HEK293 (cell line): ENCODE measurements around the gene HTT-AS.
"Not testable (repeated sequence)": the region's sequence is repeated elsewhere in the genome, so short reads cannot be mapped to it uniquely, and the experiment has no call there.

Experiments used
- CTCF ChIA-PET: fragments of 350-600 bp; formaldehyde crosslinking; extraction: SDS; loops from one replicate; lab custom pipeline; 2021; ENCODE audit warnings: antibody characterized with exemption; lab: Yijun Ruan, JAX
- POLR2A ChIA-PET: fragments of 300-600 bp; formaldehyde crosslinking; extraction: SDS; loops from one replicate; lab custom pipeline; 2020; ENCODE audit warnings: antibody characterized with exemption, inconsistent platforms; lab: Yijun Ruan, JAX
- H3K27ac ChIP-seq: fragments of 200-500 bp; sonication (Bioruptor generic); 2 replicates; pipeline ENCODE4 v1.5.1; 2014; ENCODE audit warnings: low read depth, low read length, control low read depth, inconsistent platforms; ENCODE audit errors: extremely low read depth
- H3K36me3 ChIP-seq, 2 experiments: fragments of 200-500 bp in 1 of 2; sonication (Bioruptor generic) in 1 of 2; 1 replicate in 1 of 2; 2 replicates in 1 of 2; pipeline ENCODE4 v1.5.1; 2014 to 2017; ENCODE audit warnings: inconsistent platforms in 2 of 2, low read length in 2 of 2; ENCODE audit not compliant: control insufficient read depth in 2 of 2, insufficient read depth in 1 of 2
- H3K4me1 ChIP-seq: fragments of 200-500 bp; sonication (Bioruptor generic); 2 replicates; pipeline ENCODE4 v1.5.1; 2014; ENCODE audit warnings: mild to moderate bottlenecking, low read length, inconsistent platforms; ENCODE audit not compliant: control insufficient read depth, insufficient read depth
- H3K4me3 ChIP-seq: 2 replicates; pipeline ENCODE4 v1.5.1; 2011; ENCODE audit warnings: low read depth, mild to moderate bottlenecking, control low read depth, low read length, moderate library complexity
- H3K9me3 ChIP-seq: fragments of 200-500 bp; sonication (Bioruptor generic); 2 replicates; pipeline ENCODE4 v1.5.1; 2014; ENCODE audit warnings: low read depth, low read length, inconsistent platforms; ENCODE audit not compliant: control insufficient read depth, insufficient read depth
- AEBP2 ChIP-seq: fragments of 450-650 bp; formaldehyde crosslinking; IDR thresholded peaks from 2 replicates; pipeline ENCODE4 v1.5.1; 2016; ENCODE audit warnings: missing biosample characterization, missing genetic modification characterization, borderline replicate concordance
- ATF2 ChIP-seq: fragments of 450-650 bp; formaldehyde crosslinking; IDR thresholded peaks from 2 replicates; pipeline ENCODE4 v1.5.1; 2016; ENCODE audit warnings: missing biosample characterization, missing genetic modification characterization, low read depth
- OSR2 ChIP-seq: fragments of 450-650 bp; formaldehyde crosslinking; IDR thresholded peaks from 2 replicates; pipeline ENCODE4 v1.5.1; 2016; ENCODE audit warnings: missing biosample characterization, missing genetic modification characterization
- PRDM1 ChIP-seq: fragments of 450-650 bp; formaldehyde crosslinking; IDR thresholded peaks from 2 replicates; pipeline ENCODE4; 2016; ENCODE audit warnings: missing biosample characterization, missing genetic modification characterization
- SETDB1 ChIP-seq: IDR thresholded peaks from one replicate; pipeline ENCODE4 v1.6.1; 2017; ENCODE audit warnings: mild to moderate bottlenecking, low read length, moderate library complexity, mixed read lengths; ENCODE audit not compliant: insufficient read length
- TRIM28 ChIP-seq: IDR thresholded peaks from 2 replicates; pipeline ENCODE4 v1.6.1; 2011; ENCODE audit warnings: low read length, control low read depth, borderline replicate concordance
- WT1 ChIP-seq: fragments of 450-650 bp; formaldehyde crosslinking; IDR thresholded peaks from 2 replicates; pipeline ENCODE4 v1.5.1; 2016; ENCODE audit warnings: missing biosample characterization, missing genetic modification characterization
- ZNF112 ChIP-seq: fragments of 450-650 bp; formaldehyde crosslinking; IDR thresholded peaks from 2 replicates; pipeline ENCODE4 v1.5.0; 2017; ENCODE audit warnings: missing biosample characterization, missing genetic modification characterization
- ZNF184 ChIP-seq: fragments of 450-650 bp; IDR thresholded peaks from 2 replicates; pipeline ENCODE4 v1.5.1; 2018; ENCODE audit warnings: missing biosample characterization, mild to moderate bottlenecking, missing genetic modification characterization
- ZNF248 ChIP-seq: fragments of 450-650 bp; formaldehyde crosslinking; IDR thresholded peaks from 2 replicates; pipeline ENCODE4 v1.5.1; 2017; ENCODE audit warnings: missing biosample characterization, missing genetic modification characterization
- ZNF280D ChIP-seq: fragments of 450-650 bp; formaldehyde crosslinking; IDR thresholded peaks from 2 replicates; pipeline ENCODE4 v1.5.1; 2016; ENCODE audit warnings: missing biosample characterization, missing genetic modification characterization
- ZNF335 ChIP-seq: fragments of 450-650 bp; formaldehyde crosslinking; conservative IDR thresholded peaks from 2 replicates; pipeline ENCODE4 v1.5.1; 2016; ENCODE audit warnings: missing biosample characterization, missing genetic modification characterization
- ZNF366 ChIP-seq: fragments of 450-650 bp; formaldehyde crosslinking; conservative IDR thresholded peaks from 2 replicates; pipeline ENCODE4 v1.5.1; 2016; ENCODE audit warnings: missing biosample characterization, missing genetic modification characterization
- ZNF404 ChIP-seq: fragments of 450-650 bp; formaldehyde crosslinking; IDR thresholded peaks from 2 replicates; pipeline ENCODE4 v1.5.1; 2017; ENCODE audit warnings: missing biosample characterization, missing genetic modification characterization
- ZNF549 ChIP-seq: fragments of 450-650 bp; IDR thresholded peaks from 2 replicates; pipeline ENCODE4 v1.5.1; 2018; ENCODE audit warnings: missing biosample characterization, missing genetic modification characterization, mild to moderate bottlenecking, inconsistent platforms, moderate library complexity
- ZNF555 ChIP-seq: fragments of 450-650 bp; formaldehyde crosslinking; conservative IDR thresholded peaks from 2 replicates; pipeline ENCODE4 v1.5.1; 2017; ENCODE audit warnings: missing biosample characterization, mild to moderate bottlenecking, missing genetic modification characterization, inconsistent platforms
- ZNF558 ChIP-seq: fragments of 450-650 bp; formaldehyde crosslinking; IDR thresholded peaks from 2 replicates; pipeline ENCODE4 v1.5.1; 2016; ENCODE audit warnings: missing biosample characterization, missing genetic modification characterization
- ZNF571 ChIP-seq: fragments of 450-650 bp; formaldehyde crosslinking; IDR thresholded peaks from 2 replicates; pipeline ENCODE4 v1.5.0; 2017; ENCODE audit warnings: missing biosample characterization, missing genetic modification characterization
- ZNF610 ChIP-seq: fragments of 450-650 bp; formaldehyde crosslinking; IDR thresholded peaks from 2 replicates; pipeline ENCODE4 v1.5.1; 2016; ENCODE audit warnings: missing biosample characterization, missing genetic modification characterization, borderline replicate concordance
- ZNF664 ChIP-seq: fragments of 450-650 bp; formaldehyde crosslinking; IDR thresholded peaks from 2 replicates; pipeline ENCODE4 v1.5.1; 2016; ENCODE audit warnings: missing biosample characterization, missing genetic modification characterization
- ZNF768 ChIP-seq: fragments of 450-650 bp; formaldehyde crosslinking; IDR thresholded peaks from 2 replicates; pipeline ENCODE4 v1.5.1; 2018; ENCODE audit warnings: missing biosample characterization, mild to moderate bottlenecking, missing genetic modification characterization
- TF ChIP-seq, protein P1 (sequence below): fragments of 450-650 bp; formaldehyde crosslinking; IDR thresholded peaks from 2 replicates; pipeline ENCODE4 v1.5.1; 2016; ENCODE audit warnings: missing biosample characterization, missing genetic modification characterization

Gene HTT-AS

DNA sequence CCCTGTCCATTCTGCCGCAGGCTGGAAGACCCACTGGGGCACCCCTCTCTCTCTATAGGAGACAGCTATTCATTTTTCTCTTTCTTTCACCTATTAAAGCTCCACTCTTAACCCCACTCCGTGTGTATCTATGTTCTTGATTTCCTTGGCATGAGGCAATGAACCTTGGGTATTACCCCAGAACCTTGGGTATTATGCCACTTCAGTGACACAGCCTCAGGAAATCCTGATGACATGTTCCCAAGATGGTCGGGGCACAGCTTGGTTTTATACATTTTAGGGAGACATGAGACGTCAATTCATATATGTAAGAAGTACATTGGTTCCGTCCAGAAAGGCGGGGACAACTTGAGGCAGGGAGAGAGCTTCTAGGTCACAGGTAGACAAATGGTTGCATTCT, 13.4 kb downstream of the HTT-AS start (continued):
- no peak for TF ChIP-seq ATF2 (tag by site-specific recombination)
- no peak for TF ChIP-seq WT1
- no peak for TF ChIP-seq PRDM1 (tag by site-specific recombination)
- TF ChIP-seq, all 188 proteins: peak for 0

- ChIA-PET CTCF (interaction anchor here (0.6 kb wide), 1 partner anchor 13 kb away, joined by 3 read pairs; no protein-coding TSS in a partner anchor), POLR2A (interaction anchor here (0.6 to 1.5 kb wide), 2 partner anchors 12 to 15 kb away, joined by 4 to 6 read pairs; no protein-coding TSS in a partner anchor)
- no peaks in the 10 kb centered on the region for H3K36me3 ChIP-seq
- no peaks in the 10 kb centered on the region for H3K9me3 ChIP-seq
- no peak overlapping the region for H3K4me3 ChIP-seq
- TF ChIP-seq ZNF558 (tag by site-specific recombination) = no peak
- TF ChIP-seq AEBP2 (tag by site-specific recombination) = no peak
- no peak for TF ChIP-seq ZNF335 (tag by site-specific recombination)
- no peak for TF ChIP-seq ZNF112 (tag by site-specific recombination)
- TF ChIP-seq ZNF366 (tag by site-specific recombination) = no peak
- TF ChIP-seq ZNF404 (tag by site-specific recombination) = no peak
- TF ChIP-seq, protein P1, sequence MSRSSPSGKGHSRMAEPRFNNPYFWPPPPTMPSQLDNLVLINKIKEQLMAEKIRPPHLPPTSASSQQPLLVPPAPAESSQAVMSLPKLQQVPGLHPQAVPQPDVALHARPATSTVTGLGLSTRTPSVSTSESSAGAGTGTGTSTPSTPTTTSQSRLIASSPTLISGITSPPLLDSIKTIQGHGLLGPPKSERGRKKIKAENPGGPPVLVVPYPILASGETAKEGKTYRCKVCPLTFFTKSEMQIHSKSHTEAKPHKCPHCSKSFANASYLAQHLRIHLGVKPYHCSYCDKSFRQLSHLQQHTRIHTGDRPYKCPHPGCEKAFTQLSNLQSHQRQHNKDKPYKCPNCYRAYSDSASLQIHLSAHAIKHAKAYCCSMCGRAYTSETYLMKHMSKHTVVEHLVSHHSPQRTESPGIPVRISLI (tag by site-specific recombination) = no peak
- TF ChIP-seq OSR2 (tag by site-specific recombination) = no peak
- TF ChIP-seq ZNF555 (tag by site-specific recombination) = no peak
- no peak for TF ChIP-seq ZNF664
- TF ChIP-seq ZNF184 (tag by site-specific recombination) = no peak
- no peak for TF ChIP-seq ZNF768
- no peaks in the 10 kb centered on the region for H3K4me1 ChIP-seq
- H3K27ac ChIP-seq = no peak overlapping the region
Measured at GRCh38 chr4:3059943-3060342, 14.4 kb downstream of the HTT-AS start.

DNA sequence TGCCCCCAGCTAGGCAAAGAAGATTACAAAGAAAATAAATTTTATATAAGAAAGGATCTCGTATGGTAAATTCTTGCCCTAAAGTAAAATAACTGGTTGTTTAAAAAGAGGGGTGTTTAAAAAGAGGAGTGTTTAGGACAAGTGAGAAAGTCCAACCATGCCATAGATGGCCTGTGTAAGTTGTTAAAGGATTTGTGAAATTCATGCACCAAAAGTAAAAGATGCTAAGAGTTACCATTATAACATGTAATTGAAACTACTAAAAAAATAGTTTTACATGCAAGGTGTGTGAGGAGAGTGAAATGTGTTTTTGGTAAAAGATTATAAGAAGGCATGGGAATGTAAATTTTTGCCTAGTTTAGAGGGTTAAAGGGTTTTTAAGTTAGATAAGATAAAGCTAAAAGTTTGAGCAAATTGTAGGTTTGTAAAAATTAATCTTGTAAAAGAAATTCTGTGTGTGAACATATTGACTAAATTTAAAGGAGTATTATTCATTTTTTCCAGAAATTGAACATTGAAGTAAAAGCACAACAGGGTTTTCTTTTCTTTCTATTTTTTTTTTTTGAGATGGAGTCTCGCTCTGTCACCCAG, 20.1 kb downstream of the HTT-AS start:
- no peaks in the 10 kb centered on the region for H3K4me1 ChIP-seq
- TF ChIP-seq TRIM28 (peak; percentile 95), SETDB1 (peak; percentile 98), ZNF248 (tag by site-specific recombination) (no peak), ZNF558 (tag by site-specific recombination) (peak; percentile 62; the same call in 1 of the 2 replicates), ZNF571 (tag by site-specific recombination) (no peak), ZNF549 (tag by site-specific recombination) (peak; percentile 76), ZNF610 (tag by site-specific recombination) (0 out of 2 replicates have a peak, but pooled peaks have one; percentile 46), ZNF280D (tag by site-specific recombination) (peak; percentile 90)
- ChIA-PET CTCF (interaction anchor here (0.6 kb wide), 1 partner anchor 17 kb away, joined by 5 read pairs; no protein-coding TSS in a partner anchor), POLR2A (no interaction called here)
- no peaks in the 10 kb centered on the region for H3K9me3 ChIP-seq
- no peak overlapping the region for H3K4me3 ChIP-seq
- H3K27ac ChIP-seq = no peak overlapping the region
- no peaks in the 10 kb centered on the region for H3K36me3 ChIP-seq

GRCh38 chr4:3051141-3051897, 23.0 kb downstream of the HTT-AS start:
- H3K9me3 ChIP-seq, CTCF ChIA-PET, H3K27ac ChIP-seq, POLR2A ChIA-PET, H3K4me3 ChIP-seq, H3K4me1 ChIP-seq, H3K36me3 ChIP-seq: not testable (repeated sequence)
